Subcutaneous abdominal adipose tissue (tissue), 5 donors: ENCODE measurements around the gene THADA.

Experiments
- H3K27ac ChIP-seq: one replicate; pipeline ENCODE4 v1.7.0; 2013; ENCODE audit warnings: low read depth, mild to moderate bottlenecking, inconsistent platforms, low read length, moderate library complexity
- H3K27me3 ChIP-seq, 5 donors: one replicate each; pipeline ENCODE4 v1.7.0; 2013; ENCODE audit warnings: low read length in 5 of 5, inconsistent platforms in 1 of 5; ENCODE audit not compliant: control insufficient read depth in 5 of 5, insufficient read depth in 4 of 5
- H3K36me3 ChIP-seq, 5 donors: one replicate each; pipeline ENCODE4 v1.7.0; 2013; ENCODE audit warnings: low read length in 5 of 5; ENCODE audit not compliant: control insufficient read depth in 5 of 5, insufficient read depth in 5 of 5
- H3K4me1 ChIP-seq, 5 donors: one replicate each; pipeline ENCODE4 v1.7.0; 2013; ENCODE audit warnings: low read length in 5 of 5, mild to moderate bottlenecking in 3 of 5, moderate library complexity in 1 of 5; ENCODE audit not compliant: control insufficient read depth in 5 of 5, insufficient read depth in 5 of 5
- H3K4me3 ChIP-seq, 5 donors: one replicate each; pipeline ENCODE4 v1.7.0; 2013; ENCODE audit warnings: low read length in 5 of 5, low read depth in 1 of 5
- H3K9ac ChIP-seq, 5 donors: one replicate each; pipeline ENCODE4 v1.7.0; 2013; ENCODE audit warnings: low read length in 5 of 5, mild to moderate bottlenecking in 4 of 5, moderate library complexity in 3 of 5
- H3K9me3 ChIP-seq, 5 donors: one replicate each; pipeline ENCODE4 v1.7.0; 2013; ENCODE audit warnings: low read length in 5 of 5; ENCODE audit not compliant: control insufficient read depth in 5 of 5
- donor health status: healthy.
- donor health status: healthy.
- donor health status: healthy.
- donor health status: healthy.
- donor health status: healthy.

THADA gene

DNA sequence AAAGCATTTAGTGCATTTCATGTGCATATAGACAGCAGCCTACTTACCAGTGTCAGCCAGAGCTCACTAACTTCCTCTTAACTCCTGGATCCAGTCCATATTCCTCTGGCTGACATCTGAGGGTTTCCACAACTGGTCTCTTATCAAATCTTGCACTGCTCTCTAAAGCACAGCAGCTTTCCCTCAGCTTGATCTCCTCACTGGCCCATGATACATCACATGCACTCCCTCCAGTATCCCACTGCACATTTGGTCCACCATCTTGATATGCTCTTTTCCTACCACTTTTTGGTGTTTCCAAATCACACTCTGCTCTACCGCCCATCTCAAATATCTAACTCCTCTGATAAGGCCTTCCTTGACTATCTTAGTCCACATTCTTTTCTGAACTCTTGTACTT, 264.4 kb downstream of the THADA start:
- Histone ChIP-seq H3K4me1 (peaks cover 17 to 58% (median 55%) of the 10 kb centered on the region in 5 donors), H3K27ac (peak overlapping the region; percentile 48), H3K9me3 (no peaks in the 10 kb centered on the region), H3K27me3 (no peaks in the 10 kb centered on the region), H3K36me3 (no peaks in the 10 kb centered on the region), H3K9ac (no peak overlapping the region), H3K4me3 (no peak overlapping the region)

DNA sequence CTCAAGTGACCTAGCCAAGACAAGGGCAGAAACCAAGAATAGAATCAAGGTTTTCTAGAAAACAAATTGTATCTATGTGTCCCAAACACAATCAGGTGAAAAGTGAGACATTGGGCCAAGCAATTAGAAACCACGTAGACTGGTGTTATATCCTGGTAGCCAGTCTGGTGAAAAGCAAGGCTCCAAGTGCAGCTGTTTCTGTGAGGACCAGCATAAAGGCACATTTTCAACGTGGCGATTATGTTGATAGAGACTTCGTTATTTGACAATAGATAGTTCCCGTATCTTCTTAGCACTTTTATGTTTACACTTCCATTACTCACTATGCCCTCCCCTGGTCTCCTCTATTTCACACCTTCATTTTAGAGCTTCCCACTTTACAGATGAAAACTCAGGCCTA, 266.2 kb downstream of the THADA start:
- H3K4me1 ChIP-seq, result peaks cover 17 to 69% (median 58%) of the 10 kb centered on the region in 5 donors
- no peaks in the 10 kb centered on the region for H3K27me3 ChIP-seq
- H3K9ac ChIP-seq, result no peak overlapping the region
- peak overlapping the region; percentile 48 for H3K27ac ChIP-seq
- H3K4me3 ChIP-seq, result no peak overlapping the region
- no peaks in the 10 kb centered on the region for H3K36me3 ChIP-seq
- no peaks in the 10 kb centered on the region for H3K9me3 ChIP-seq

DNA sequence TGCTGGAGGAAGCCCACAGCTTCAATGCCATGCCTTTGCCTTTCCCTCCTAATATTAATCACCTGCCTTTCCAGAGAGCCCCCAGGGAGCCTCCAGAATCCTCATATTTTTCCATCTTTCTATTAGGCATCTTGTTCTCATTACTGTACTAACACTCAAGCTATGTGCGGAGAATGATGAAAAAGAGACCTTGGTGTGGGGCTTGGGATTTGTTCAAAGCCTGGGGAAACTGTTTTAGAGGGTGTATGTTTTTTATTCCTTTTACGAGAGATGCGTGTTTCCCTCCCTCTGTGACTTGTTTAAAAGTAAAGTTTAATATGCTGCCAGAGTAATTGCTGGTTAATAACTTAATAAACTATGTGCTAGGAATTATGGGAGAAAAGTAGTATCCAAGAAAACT, 267.0 kb downstream of the THADA start:
- Histone ChIP-seq H3K27ac (no peak overlapping the region), H3K4me3 (no peak overlapping the region), H3K9ac (no peak overlapping the region), H3K36me3 (no peaks in the 10 kb centered on the region), H3K27me3 (no peaks in the 10 kb centered on the region), H3K4me1 (peaks cover 17 to 70% (median 59%) of the 10 kb centered on the region in 5 donors), H3K9me3 (no peaks in the 10 kb centered on the region)

DNA sequence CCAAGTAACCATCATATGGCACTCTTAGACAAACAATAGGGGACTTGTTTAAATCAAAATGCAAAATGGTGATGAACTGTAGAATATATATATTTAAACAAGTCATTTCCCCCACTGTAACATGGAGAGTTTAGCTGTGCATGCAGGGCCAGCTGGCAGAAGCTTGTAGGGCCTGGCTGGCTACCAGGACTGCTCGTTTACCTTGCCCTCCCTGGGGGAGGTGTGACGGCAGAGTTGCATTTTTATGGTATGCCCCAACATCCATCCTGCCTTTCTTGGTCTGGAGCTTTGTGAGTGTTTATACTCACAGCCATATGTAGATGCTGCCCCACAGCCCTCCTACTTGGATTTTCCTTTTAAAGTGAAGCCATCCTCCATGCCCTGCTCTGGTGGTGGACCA, 267.7 kb downstream of the THADA start:
- no peaks in the 10 kb centered on the region for H3K27me3 ChIP-seq
- H3K4me1 ChIP-seq, result peaks cover 13 to 67% (median 58%) of the 10 kb centered on the region in 5 donors
- no peak overlapping the region for H3K27ac ChIP-seq
- H3K4me3 ChIP-seq, result no peak overlapping the region
- H3K36me3 ChIP-seq, result no peaks in the 10 kb centered on the region
- no peak overlapping the region for H3K9ac ChIP-seq
- H3K9me3 ChIP-seq, result no peaks in the 10 kb centered on the region

DNA sequence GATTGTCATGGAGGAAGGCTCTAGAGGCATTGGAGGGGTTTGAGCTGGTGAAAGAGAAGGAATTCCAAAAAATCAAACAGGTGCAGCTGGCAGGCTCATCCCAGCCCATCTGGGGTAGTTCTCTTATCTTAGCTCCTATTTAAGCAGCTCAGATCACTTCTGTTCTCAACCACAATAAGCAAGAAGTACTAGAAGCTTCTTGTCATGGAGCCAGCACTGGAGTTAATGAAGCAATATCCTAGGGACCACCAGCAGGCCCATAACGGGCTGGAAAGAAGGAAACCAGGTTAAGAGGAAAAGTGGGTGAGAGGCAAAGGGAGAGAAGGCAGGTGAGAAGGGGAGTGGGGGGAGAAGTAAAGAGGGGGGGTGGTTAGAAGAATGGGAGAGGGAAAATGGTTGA, 268.7 kb downstream of the THADA start:
- no peaks in the 10 kb centered on the region for H3K9me3 ChIP-seq
- H3K9ac ChIP-seq, result no peak overlapping the region
- no peaks in the 10 kb centered on the region for H3K36me3 ChIP-seq
- peaks cover 8 to 57% (median 48%) of the 10 kb centered on the region in 5 donors for H3K4me1 ChIP-seq
- no peak overlapping the region for H3K27ac ChIP-seq
- H3K4me3 ChIP-seq, result no peak overlapping the region
- no peaks in the 10 kb centered on the region for H3K27me3 ChIP-seq

DNA sequence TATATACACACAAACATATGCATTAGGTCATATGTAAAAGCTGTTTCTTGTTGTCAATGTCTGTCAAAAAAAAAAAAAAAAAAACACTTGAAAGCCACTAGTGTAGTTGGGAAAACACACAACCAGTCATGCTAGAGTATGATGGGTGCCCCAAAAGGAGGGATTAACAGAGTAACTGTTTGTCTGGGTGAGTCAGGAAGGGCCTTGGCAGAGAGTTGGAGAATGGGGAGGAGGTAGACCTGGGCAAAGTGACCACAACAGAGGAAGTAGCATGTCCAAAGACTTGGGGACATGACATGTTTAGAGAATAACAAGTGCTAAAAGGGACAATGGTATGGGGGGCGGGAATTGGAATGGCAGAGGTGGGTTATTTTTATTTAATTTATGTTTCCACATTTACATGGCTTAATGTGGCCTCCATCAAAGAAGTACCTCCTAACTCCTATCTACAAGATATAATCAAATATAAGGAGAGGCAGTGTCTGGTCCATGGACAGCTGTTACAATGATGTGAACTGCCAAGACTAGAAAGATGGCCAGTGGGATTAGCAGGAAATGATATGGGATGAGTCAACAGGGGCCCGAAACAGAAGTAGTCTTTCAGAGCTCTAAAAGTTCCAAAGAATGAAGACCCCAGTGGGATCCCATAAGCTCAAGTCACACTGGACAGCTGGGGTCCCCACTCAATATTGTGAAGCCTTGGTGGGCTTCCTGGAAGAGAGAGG, 269.6 kb downstream of the THADA start:
- Histone ChIP-seq H3K9me3 (no peaks in the 10 kb centered on the region), H3K27ac (no peak overlapping the region), H3K9ac (no peak overlapping the region), H3K4me3 (no peak overlapping the region), H3K27me3 (no peaks in the 10 kb centered on the region), H3K36me3 (peaks cover 0 to 2% (median 0%) of the 10 kb centered on the region in 5 donors), H3K4me1 (peaks cover 4 to 49% (median 40%) of the 10 kb centered on the region in 5 donors)

DNA sequence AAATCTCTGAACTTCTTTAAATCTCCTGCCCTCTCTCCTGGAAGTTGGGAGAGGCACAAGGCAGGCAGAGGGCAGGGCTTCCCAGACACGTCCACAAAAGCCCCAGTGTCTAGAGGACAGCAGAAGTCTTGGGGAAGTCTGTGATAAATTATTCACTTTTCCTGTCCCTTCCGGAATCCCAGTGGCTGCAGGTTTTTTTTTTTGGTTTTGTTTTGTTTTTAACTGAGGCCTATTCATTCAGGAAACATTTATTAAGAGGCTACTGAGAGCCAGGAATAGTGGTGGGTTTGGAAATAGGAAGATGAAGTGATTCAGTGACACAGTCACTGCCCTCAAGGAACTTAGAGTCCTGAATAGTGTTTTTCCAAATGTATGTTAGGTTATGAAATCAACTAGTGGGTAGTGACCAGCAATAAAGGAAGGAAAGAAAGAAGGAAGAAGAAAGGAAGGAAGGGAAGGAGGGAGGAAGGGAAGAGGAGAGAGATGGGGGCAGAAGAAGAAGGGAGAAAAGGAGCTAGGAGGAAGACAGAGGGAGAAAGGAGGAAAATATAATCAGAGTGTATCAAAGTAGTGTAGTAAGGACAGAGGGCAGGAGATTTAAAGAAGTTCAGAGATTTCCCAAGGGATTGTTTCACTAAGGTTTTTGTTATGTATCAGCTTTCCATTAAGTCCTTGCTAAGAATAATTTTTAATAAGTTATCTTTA, 270.6 kb downstream of the THADA start:
- no peak overlapping the region for H3K9ac ChIP-seq
- H3K4me3 ChIP-seq, result no peak overlapping the region
- H3K9me3 ChIP-seq, result no peaks in the 10 kb centered on the region
- peak overlapping the region; percentile 79 for H3K27ac ChIP-seq
- peaks cover 1 to 39% (median 30%) of the 10 kb centered on the region in 5 donors for H3K4me1 ChIP-seq
- no peaks in the 10 kb centered on the region for H3K27me3 ChIP-seq
- peaks cover 0 to 4% (median 0%) of the 10 kb centered on the region in 5 donors for H3K36me3 ChIP-seq

DNA sequence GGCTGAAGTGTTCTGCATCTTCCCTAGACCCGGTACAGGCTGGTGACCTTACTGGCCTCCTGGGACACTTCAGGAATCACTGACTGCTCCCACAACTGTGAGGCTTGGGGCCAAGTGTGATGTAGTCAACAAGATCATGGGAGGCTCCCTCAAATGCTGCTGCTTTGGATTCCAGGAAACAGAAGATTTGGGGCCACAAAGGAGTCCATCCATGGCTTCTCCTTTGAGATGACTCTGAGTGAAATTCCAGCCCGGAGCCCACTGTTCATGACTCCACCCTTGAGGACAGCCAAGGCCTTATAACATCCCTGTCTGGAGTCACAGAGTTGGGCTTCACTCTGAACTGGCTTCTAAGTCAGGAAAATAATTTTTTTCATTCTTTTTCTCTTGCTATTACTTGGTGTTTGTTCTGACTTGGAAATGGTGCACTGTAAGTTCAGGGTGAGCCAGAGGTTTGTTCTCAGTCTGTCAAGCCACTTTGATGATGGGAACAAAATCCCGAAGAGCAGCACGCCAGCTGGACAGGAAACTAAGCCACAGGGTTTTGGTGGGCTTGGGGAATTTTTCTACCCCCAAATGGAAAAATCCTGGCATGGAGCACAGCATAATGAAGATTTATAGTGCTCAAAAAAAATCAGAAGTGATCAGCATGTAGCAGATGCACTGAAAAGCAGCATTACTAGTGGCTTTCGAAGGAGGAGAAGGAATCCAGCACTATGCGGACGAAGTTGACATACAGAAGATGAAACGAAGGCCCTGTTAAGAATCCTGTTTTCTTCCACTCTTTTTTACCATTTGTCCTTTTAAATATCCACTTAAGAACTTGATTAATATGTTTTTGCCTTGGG, 271.4 kb downstream of the THADA start:
- H3K9me3 ChIP-seq, result no peaks in the 10 kb centered on the region
- H3K4me1 ChIP-seq, result peaks cover 0 to 32% (median 23%) of the 10 kb centered on the region in 5 donors
- no peak overlapping the region for H3K9ac ChIP-seq
- H3K27ac ChIP-seq, result peak overlapping the region; percentile 79
- H3K27me3 ChIP-seq, result no peaks in the 10 kb centered on the region
- peaks cover 0 to 5% (median 2%) of the 10 kb centered on the region in 5 donors for H3K36me3 ChIP-seq
- H3K4me3 ChIP-seq, result no peak overlapping the region

DNA sequence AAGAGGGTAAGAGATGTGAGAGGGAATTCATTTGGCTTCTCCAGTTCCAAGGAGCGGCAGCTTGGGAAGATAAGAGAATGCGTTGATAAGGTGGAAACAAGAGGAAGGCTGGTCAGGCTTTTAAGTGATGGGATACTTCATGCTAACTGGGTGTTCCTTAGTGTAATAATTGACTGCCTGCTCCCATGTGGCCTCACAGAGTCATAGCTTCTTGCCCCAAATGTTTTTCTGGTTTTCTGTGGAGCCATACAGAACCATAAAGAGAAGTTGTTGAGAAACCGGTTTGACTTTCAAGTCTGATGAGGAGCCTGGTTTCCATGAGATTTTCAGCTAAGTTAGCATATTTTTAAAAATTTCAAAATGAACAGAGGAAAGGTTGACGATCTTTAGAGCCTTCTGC, 272.0 kb downstream of the THADA start:
- no peaks in the 10 kb centered on the region for H3K27me3 ChIP-seq
- no peak overlapping the region for H3K4me3 ChIP-seq
- peaks cover 0 to 10% (median 3%) of the 10 kb centered on the region in 5 donors for H3K36me3 ChIP-seq
- H3K9ac ChIP-seq, result no peak overlapping the region
- H3K4me1 ChIP-seq, result peaks cover 0 to 31% (median 22%) of the 10 kb centered on the region in 5 donors
- H3K27ac ChIP-seq, result peak overlapping the region; percentile 79
- no peaks in the 10 kb centered on the region for H3K9me3 ChIP-seq
